SW 1271 (cell line): Measurements from ENCODE around the gene SMC4.
"Not testable (repeated sequence)": the region's sequence is repeated elsewhere in the genome, so short reads cannot be mapped to it uniquely, and the experiment has no call there.

Experiments used
- DNase-seq, 2 experiments: peaks; one replicate each; lab custom pipeline; 2025; lab: John Stamatoyannopoulos, UW

SMC4 gene

GRCh38 chr3:160399125-160400029, at the start of gene SMC4, which contains the start of gene IFT80:
Gene SMC4 (plus strand): TSS chr3:160399650. CDS start chr3:160400827, 1,177 bp downstream.
Gene IFT80 (minus strand): TSS chr3:160399225. CDS start chr3:160384600, 14,625 bp downstream.
- DNase-seq: peak; percentile 83 to 95

GRCh38 chr3:160355826-160356225, 43.6 kb upstream of the SMC4 start:
- DNase-seq: no peak

GRCh38 chr3:160362896-160363295, 36.6 kb upstream of the SMC4 start:
- DNase-seq: not testable (repeated sequence)

GRCh38 chr3:160365869-160366522, 33.5 kb upstream of the SMC4 start:
- no peak for DNase-seq

- no peak for DNase-seq
Measured at GRCh38 chr3:160368804-160369203, 30.6 kb upstream of the SMC4 start.

- DNase-seq: no peak
Measured at GRCh38 chr3:160369784-160370183, 29.7 kb upstream of the SMC4 start.

GRCh38 chr3:160370987-160371857, 28.2 kb upstream of the SMC4 start:
- no peak for DNase-seq

- DNase-seq: no peak
Measured at GRCh38 chr3:160372780-160373179, 26.7 kb upstream of the SMC4 start.

- no peak for DNase-seq
Measured at GRCh38 chr3:160373655-160374054, 25.8 kb upstream of the SMC4 start.

- DNase-seq: no peak
Measured at GRCh38 chr3:160374472-160374871, 25.0 kb upstream of the SMC4 start.

GRCh38 chr3:160374925-160375324, 24.5 kb upstream of the SMC4 start:
- DNase-seq: no peak

- no peak for DNase-seq
Measured at GRCh38 chr3:160376681-160377080, 22.8 kb upstream of the SMC4 start.

- no peak for DNase-seq
Measured at GRCh38 chr3:160378331-160379109, 20.9 kb upstream of the SMC4 start.

- DNase-seq: no peak
Measured at GRCh38 chr3:160379628-160380214, 19.7 kb upstream of the SMC4 start.

GRCh38 chr3:160381470-160381869, 18.0 kb upstream of the SMC4 start:
- no peak for DNase-seq

GRCh38 chr3:160384639-160385318, 14.7 kb upstream of the SMC4 start:
- DNase-seq: no peak

- no peak for DNase-seq
Measured at GRCh38 chr3:160390565-160391138, 8.8 kb upstream of the SMC4 start.

GRCh38 chr3:160392798-160393197, 6.7 kb upstream of the SMC4 start:
- no peak for DNase-seq

GRCh38 chr3:160393346-160394008, 6.0 kb upstream of the SMC4 start:
- no peak for DNase-seq
